HepG2 (cell line): ENCODE measurements around the gene RTKN2. TPM values are rescaled to one million over a fixed set of nuclear protein-coding genes. Genes with fewer than 3 reads are reported as not detected.

ENCODE experiments used
- BRCA1 ChIP-seq: sonication (generic); formaldehyde crosslinking; IDR thresholded peaks from 2 replicates; pipeline ENCODE4 v1.4.0; 2020; ENCODE audit warnings: missing genetic modification reagents
- DR1 ChIP-seq: sonication (generic); formaldehyde crosslinking; IDR thresholded peaks from 2 replicates; pipeline ENCODE4 v1.8.0; 2021; ENCODE audit warnings: mild to moderate bottlenecking, missing genetic modification reagents, inconsistent platforms
- EHMT2 ChIP-seq: fragments of 200-600 bp; sonication (generic); IDR thresholded peaks from 2 replicates; pipeline ENCODE4 v1.7.0; 2017; ENCODE audit warnings: antibody characterized with exemption, low read depth, low read length, borderline replicate concordance
- HMGA1 ChIP-seq: sonication (generic); formaldehyde crosslinking; conservative IDR thresholded peaks from 2 replicates; pipeline ENCODE4 v1.4.0; 2020; ENCODE audit warnings: missing genetic modification reagents
- ISL2 ChIP-seq: sonication (generic); formaldehyde crosslinking; IDR thresholded peaks from 2 replicates; pipeline ENCODE4 v1.5.0; 2020; ENCODE audit warnings: missing genetic modification reagents
- SOX5 ChIP-seq: IDR thresholded peaks from 2 replicates; pipeline ENCODE4 v1.6.1; 2016; ENCODE audit warnings: borderline replicate concordance
- ZNF260 ChIP-seq: sonication (generic); formaldehyde crosslinking; IDR thresholded peaks from 2 replicates; pipeline ENCODE4 v1.4.0; 2020; ENCODE audit warnings: missing genetic modification reagents, low read depth, mild to moderate bottlenecking, borderline replicate concordance
- ZNF572 ChIP-seq: sonication (generic); formaldehyde crosslinking; IDR thresholded peaks from 2 replicates; pipeline ENCODE4 v1.5.1; 2020; ENCODE audit warnings: mild to moderate bottlenecking, missing genetic modification reagents
- polyA plus RNA-seq, 8 experiments: library from polyadenylated mRNA; depleted of rRNA in 3 of 8; stranded (reverse) in 7 of 8; unstranded in 1 of 8; fragments of >200 nt; fragmentation: Illumina TruSeq in 4 of 8; extraction: Trizol in 4 of 8; gene quantifications; 2 replicates each; pipeline versions ENCODE4 v1.2.1 to v1.2.3, GENCODE V29; 2011 to 2016; ENCODE audit warnings: low read depth in 4 of 8, missing spikeins in 1 of 8, mixed read lengths in 1 of 8; ENCODE audit not compliant: insufficient read depth in 1 of 8
- total RNA-seq, 5 experiments: library from RNA; depleted of rRNA; stranded (reverse); fragments of >200 nt; fragmentation: Illumina TruSeq; extraction: Trizol; gene quantifications; 2 replicates each; pipeline ENCODE4 v1.2.3, GENCODE V29; 2016; ENCODE audit warnings: low read depth in 1 of 5
- TF ChIP-seq, protein P1 (sequence below), 2 experiments: sonication (generic) in 1 of 2; formaldehyde crosslinking in 1 of 2; IDR thresholded peaks; 2 replicates each; pipeline versions ENCODE4 v1.4.0 to v1.6.1; 2018 to 2020; ENCODE audit warnings: missing genetic modification reagents in 2 of 2, borderline replicate concordance in 1 of 2, low read depth in 1 of 2, mild to moderate bottlenecking in 1 of 2, missing biosample characterization in 1 of 2
- TF ChIP-seq, protein P2 (sequence below): IDR thresholded peaks from 2 replicates; pipeline ENCODE4 v1.6.1; 2016; ENCODE audit warnings: missing compliant biosample characterization, missing genetic modification reagents, borderline replicate concordance
- TF ChIP-seq, protein P3 (sequence below): IDR thresholded peaks from 2 replicates; pipeline ENCODE4 v1.6.1; 2016; ENCODE audit warnings: low read depth, control low read depth
- TF ChIP-seq, protein P4 (sequence below): sonication (generic); formaldehyde crosslinking; IDR thresholded peaks from 2 replicates; pipeline ENCODE4 v1.5.0; 2020; ENCODE audit warnings: mild to moderate bottlenecking, missing genetic modification reagents, borderline replicate concordance
- TF ChIP-seq, protein P5 (sequence below): sonication (generic); IDR thresholded peaks from 2 replicates; pipeline ENCODE4 v1.6.1; 2016; ENCODE audit warnings: low read depth, borderline replicate concordance

Gene RTKN2
- total and polyA plus RNA-seq, 2 of the 13 experiments (the other 11 are each of a cell fraction or from before 2014, with no cell fraction given) = 2.2 to 7.0 TPM

DNA sequence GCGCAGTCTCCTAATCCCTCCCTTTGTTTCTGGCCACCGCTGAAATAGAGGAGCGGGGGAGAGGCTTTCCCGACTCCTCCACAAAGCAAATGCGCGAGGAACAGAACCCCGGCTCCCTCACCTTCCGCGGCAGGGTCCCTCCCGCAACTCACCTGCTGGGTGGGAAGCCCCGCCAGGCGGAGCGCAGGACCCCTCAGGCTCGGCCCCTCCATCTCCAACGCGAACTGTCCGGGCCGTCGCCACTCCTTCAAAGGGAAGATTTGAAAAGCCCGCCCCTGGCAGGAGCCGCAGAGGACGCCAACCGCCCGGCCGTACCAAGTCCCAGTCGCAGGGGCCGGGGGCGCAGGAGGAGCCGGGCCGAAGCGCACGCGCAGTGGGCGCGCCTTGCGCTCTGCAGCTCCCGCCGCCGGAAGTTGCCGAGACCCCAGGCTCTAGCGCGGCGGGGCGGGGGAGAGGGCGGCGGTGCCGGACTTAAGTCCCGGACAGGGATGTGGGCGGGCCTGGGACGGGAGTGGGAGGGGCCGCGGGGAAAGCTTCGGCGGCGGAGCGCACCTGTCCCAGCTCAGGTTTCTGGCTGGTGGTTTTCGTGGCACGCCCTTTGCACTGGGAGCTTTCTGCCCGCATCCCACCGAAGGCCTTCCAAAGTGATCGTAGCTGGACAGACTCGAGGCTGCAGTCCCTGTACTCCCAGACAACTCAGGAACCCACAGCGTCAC, at the start of gene RTKN2 (continued):
- TF ChIP-seq, protein P1, sequence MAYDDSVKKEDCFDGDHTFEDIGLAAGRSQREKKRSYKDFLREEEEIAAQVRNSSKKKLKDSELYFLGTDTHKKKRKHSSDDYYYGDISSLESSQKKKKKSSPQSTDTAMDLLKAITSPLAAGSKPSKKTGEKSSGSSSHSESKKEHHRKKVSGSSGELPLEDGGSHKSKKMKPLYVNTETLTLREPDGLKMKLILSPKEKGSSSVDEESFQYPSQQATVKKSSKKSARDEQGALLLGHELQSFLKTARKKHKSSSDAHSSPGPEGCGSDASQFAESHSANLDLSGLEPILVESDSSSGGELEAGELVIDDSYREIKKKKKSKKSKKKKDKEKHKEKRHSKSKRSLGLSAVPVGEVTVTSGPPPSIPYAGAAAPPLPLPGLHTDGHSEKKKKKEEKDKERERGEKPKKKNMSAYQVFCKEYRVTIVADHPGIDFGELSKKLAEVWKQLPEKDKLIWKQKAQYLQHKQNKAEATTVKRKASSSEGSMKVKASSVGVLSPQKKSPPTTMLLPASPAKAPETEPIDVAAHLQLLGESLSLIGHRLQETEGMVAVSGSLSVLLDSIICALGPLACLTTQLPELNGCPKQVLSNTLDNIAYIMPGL (CRISPR knock-in tag; IDR thresholded peaks at IDR 0.05; ENCODE audit: borderline replicate concordance in 1 of 2, low read depth in 1 of 2) = peak in 1 of 2 experiments; percentile 72; a peak in 3 of 4 replicates
- TF ChIP-seq, protein P2, sequence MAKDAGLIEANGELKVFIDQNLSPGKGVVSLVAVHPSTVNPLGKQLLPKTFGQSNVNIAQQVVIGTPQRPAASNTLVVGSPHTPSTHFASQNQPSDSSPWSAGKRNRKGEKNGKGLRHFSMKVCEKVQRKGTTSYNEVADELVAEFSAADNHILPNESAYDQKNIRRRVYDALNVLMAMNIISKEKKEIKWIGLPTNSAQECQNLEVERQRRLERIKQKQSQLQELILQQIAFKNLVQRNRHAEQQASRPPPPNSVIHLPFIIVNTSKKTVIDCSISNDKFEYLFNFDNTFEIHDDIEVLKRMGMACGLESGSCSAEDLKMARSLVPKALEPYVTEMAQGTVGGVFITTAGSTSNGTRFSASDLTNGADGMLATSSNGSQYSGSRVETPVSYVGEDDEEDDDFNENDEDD (CRISPR knock-in tag) = peak; percentile 97
- TF ChIP-seq SOX5 (CRISPR knock-in tag) = peak; percentile 27; the same call in 1 of the 2 replicates
- TF ChIP-seq, protein P3, sequence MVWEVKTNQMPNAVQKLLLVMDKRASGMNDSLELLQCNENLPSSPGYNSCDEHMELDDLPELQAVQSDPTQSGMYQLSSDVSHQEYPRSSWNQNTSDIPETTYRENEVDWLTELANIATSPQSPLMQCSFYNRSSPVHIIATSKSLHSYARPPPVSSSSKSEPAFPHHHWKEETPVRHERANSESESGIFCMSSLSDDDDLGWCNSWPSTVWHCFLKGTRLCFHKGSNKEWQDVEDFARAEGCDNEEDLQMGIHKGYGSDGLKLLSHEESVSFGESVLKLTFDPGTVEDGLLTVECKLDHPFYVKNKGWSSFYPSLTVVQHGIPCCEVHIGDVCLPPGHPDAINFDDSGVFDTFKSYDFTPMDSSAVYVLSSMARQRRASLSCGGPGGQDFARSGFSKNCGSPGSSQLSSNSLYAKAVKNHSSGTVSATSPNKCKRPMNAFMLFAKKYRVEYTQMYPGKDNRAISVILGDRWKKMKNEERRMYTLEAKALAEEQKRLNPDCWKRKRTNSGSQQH (CRISPR knock-in tag) = peak; percentile 92
- no peak for TF ChIP-seq ZNF572 (CRISPR knock-in tag)
- TF ChIP-seq, protein P4, sequence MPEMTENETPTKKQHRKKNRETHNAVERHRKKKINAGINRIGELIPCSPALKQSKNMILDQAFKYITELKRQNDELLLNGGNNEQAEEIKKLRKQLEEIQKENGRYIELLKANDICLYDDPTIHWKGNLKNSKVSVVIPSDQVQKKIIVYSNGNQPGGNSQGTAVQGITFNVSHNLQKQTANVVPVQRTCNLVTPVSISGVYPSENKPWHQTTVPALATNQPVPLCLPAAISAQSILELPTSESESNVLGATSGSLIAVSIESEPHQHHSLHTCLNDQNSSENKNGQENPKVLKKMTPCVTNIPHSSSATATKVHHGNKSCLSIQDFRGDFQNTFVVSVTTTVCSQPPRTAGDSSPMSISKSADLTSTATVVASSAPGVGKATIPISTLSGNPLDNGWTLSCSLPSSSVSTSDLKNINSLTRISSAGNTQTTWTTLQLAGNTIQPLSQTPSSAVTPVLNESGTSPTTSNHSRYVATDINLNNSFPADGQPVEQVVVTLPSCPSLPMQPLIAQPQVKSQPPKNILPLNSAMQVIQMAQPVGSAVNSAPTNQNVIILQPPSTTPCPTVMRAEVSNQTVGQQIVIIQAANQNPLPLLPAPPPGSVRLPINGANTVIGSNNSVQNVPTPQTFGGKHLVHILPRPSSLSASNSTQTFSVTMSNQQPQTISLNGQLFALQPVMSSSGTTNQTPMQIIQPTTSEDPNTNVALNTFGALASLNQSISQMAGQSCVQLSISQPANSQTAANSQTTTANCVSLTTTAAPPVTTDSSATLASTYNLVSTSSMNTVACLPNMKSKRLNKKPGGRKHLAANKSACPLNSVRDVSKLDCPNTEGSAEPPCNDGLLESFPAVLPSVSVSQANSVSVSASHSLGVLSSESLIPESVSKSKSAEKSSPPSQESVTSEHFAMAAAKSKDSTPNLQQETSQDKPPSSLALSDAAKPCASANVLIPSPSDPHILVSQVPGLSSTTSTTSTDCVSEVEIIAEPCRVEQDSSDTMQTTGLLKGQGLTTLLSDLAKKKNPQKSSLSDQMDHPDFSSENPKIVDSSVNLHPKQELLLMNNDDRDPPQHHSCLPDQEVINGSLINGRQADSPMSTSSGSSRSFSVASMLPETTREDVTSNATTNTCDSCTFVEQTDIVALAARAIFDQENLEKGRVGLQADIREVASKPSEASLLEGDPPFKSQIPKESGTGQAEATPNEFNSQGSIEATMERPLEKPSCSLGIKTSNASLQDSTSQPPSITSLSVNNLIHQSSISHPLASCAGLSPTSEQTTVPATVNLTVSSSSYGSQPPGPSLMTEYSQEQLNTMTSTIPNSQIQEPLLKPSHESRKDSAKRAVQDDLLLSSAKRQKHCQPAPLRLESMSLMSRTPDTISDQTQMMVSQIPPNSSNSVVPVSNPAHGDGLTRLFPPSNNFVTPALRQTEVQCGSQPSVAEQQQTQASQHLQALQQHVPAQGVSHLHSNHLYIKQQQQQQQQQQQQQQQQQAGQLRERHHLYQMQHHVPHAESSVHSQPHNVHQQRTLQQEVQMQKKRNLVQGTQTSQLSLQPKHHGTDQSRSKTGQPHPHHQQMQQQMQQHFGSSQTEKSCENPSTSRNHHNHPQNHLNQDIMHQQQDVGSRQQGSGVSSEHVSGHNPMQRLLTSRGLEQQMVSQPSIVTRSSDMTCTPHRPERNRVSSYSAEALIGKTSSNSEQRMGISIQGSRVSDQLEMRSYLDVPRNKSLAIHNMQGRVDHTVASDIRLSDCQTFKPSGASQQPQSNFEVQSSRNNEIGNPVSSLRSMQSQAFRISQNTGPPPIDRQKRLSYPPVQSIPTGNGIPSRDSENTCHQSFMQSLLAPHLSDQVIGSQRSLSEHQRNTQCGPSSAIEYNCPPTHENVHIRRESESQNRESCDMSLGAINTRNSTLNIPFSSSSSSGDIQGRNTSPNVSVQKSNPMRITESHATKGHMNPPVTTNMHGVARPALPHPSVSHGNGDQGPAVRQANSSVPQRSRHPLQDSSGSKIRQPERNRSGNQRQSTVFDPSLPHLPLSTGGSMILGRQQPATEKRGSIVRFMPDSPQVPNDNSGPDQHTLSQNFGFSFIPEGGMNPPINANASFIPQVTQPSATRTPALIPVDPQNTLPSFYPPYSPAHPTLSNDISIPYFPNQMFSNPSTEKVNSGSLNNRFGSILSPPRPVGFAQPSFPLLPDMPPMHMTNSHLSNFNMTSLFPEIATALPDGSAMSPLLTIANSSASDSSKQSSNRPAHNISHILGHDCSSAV (CRISPR knock-in tag) = no peak
- TF ChIP-seq ISL2 = peak; percentile 48
- TF ChIP-seq, protein P5, sequence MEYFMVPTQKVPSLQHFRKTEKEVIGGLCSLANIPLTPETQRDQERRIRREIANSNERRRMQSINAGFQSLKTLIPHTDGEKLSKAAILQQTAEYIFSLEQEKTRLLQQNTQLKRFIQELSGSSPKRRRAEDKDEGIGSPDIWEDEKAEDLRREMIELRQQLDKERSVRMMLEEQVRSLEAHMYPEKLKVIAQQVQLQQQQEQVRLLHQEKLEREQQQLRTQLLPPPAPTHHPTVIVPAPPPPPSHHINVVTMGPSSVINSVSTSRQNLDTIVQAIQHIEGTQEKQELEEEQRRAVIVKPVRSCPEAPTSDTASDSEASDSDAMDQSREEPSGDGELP = no peak
- TF ChIP-seq HMGA1 (CRISPR knock-in tag) = no peak
- TF ChIP-seq BRCA1 (CRISPR knock-in tag) = 0 out of 2 replicates have a peak, but pooled peaks have one; percentile 51
- no peak for TF ChIP-seq EHMT2
- TF ChIP-seq ZNF260 = no peak
- TF ChIP-seq DR1 (CRISPR knock-in tag) = peak; percentile 75; the same call in 1 of the 2 replicates
